Amniotic stem cell (primary cell): Measurements from ENCODE around the gene MARCHF10.

Experiments
- DNase-seq: peaks from one replicate; lab custom pipeline; 2025; lab: John Stamatoyannopoulos, UW

Gene MARCHF10

GRCh38 chr17:62822080-62822904 is 14.2 kb upstream of the MARCHF10 start:
- DNase-seq, result no peak

GRCh38 chr17:62821189-62822079 is 13.3 kb upstream of the MARCHF10 start:
- no peak for DNase-seq

GRCh38 chr17:62819511-62820221 is 11.6 kb upstream of the MARCHF10 start:
- DNase-seq, result peak; percentile 86

GRCh38 chr17:62818526-62818925 is 10.4 kb upstream of the MARCHF10 start:
- DNase-seq, result no peak

GRCh38 chr17:62816282-62816839 is 8.2 kb upstream of the MARCHF10 start:
- no peak for DNase-seq

GRCh38 chr17:62809656-62810055 is 1.5 kb upstream of the MARCHF10 start:
- DNase-seq, result no peak

- no peak for DNase-seq
These were observed 459 bp upstream of the MARCHF10 start for GRCh38 chr17:62808576-62808970.

- DNase-seq, result no peak
These were observed 2.9 kb downstream of the MARCHF10 start for GRCh38 chr17:62805234-62805633.

GRCh38 chr17:62804822-62805221 is 3.3 kb downstream of the MARCHF10 start:
- no peak for DNase-seq

- DNase-seq, result no peak
These were observed 4.1 kb downstream of the MARCHF10 start for GRCh38 chr17:62804025-62804424.

GRCh38 chr17:62802561-62803205 is 5.4 kb downstream of the MARCHF10 start:
- no peak for DNase-seq

- DNase-seq, result no peak
These were observed 6.5 kb downstream of the MARCHF10 start for GRCh38 chr17:62801553-62802114.

GRCh38 chr17:62800585-62800984 is 7.5 kb downstream of the MARCHF10 start:
- DNase-seq, result no peak

- no peak for DNase-seq
These were observed 10.2 kb downstream of the MARCHF10 start for GRCh38 chr17:62797959-62798358.

- DNase-seq, result no peak
These were observed 11.8 kb downstream of the MARCHF10 start for GRCh38 chr17:62796291-62796690.

GRCh38 chr17:62794666-62794971 is 13.5 kb downstream of the MARCHF10 start:
- no peak for DNase-seq

- DNase-seq, result no peak
These were observed 14.0 kb downstream of the MARCHF10 start for GRCh38 chr17:62793919-62794665.

- no peak for DNase-seq
These were observed 15.7 kb downstream of the MARCHF10 start for GRCh38 chr17:62792447-62792800.

- peak; percentile 89 for DNase-seq
These were observed 16.2 kb downstream of the MARCHF10 start for GRCh38 chr17:62791767-62792446.

- DNase-seq, result peak; percentile 62
These were observed 16.8 kb downstream of the MARCHF10 start for GRCh38 chr17:62791235-62791734.
